ENCODE measurements around the gene NFE2L1.
"Not testable (repeated sequence)": the region's sequence is repeated elsewhere in the genome, so short reads cannot be mapped to it uniquely, and the experiment has no call there.

The NFE2L1 gene

DNA sequence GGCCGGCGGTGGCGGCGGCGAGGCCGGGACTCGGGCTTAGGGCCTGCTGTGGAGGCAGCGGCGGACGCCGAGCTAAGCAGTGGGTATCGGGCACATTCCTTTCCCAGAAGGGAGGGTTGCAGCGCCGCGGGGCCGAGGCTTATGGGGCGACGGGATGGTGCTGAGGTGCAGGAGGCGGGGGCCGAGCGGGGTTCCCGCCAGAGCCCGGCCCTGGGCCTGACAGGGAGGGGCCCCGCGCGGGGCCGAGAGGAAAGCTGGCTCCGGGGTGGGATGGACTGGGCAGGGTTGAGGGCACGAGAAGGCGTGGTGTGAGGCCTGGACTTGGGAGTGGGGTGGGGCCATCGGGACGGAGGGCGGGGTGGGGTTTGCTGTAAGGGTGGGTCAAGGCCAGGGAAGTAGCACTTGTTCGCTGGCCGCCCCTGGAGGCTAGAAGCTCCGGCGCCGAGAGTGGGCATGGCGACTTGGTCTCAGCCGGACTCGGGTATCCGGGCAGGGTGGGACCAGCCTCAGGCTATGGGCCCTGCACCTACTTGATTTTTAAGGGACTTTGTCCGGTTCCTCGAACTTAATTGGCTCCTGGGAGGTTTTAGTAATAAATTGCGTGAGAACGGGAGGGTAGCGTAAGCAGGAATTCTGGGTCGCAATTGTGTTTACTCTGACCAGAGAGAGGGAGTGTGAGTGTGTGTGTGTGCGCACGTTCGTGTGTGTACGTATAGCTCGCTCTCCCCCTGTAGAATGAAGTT, 396 bp downstream of the NFE2L1 start:
- DNase-seq = peak; percentile 80

DNA sequence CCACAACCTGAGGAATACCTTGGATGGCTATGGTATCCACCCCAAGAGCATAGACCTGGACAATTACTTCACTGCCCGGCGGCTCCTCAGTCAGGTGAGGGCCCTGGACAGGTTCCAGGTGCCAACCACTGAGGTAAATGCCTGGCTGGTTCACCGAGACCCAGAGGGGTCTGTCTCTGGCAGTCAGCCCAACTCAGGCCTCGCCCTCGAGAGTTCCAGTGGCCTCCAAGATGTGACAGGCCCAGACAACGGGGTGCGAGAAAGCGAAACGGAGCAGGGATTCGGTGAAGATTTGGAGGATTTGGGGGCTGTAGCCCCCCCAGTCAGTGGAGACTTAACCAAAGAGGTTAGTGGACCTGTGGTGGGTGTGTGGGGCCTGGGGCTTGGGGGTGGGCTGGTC, 3.1 kb downstream of the NFE2L1 start:
- DNase-seq = no peak

DNA sequence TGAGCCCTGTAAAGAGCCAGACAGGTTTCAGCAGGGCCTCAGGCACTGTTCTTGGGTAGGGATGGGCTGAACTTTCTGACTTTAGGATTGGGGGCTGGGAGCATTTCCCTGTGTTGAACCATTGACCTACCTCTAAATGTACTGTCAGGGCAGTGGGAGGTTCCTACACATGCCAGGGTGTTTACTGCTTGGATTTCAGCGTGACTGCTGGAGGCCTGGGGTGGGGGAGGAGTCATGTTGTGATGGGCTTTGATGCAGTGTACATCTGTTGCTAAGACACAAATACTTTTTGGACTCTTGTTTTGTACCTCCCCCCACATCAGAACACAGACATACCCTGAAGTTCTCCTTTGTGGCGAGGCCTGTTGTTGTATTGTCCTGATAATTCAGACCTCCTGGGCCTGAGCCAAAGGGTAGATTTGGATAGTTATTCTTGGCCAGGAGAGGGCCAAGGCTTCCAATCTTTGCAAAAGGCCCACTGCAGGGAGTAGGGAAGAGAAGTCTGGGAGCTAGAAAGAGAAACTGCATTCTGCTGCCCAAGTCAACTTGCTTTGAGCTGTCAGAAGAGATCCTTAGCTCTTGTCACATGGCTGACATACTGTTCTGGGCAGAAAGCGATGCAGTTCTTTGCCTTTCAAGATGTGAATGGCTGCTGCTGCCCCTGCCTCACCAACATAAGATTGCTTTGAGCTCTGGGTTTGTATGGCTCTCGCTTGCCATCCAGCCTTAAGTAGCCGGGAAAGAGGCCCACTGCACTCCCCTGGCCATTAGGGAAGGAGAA, 3.7 kb downstream of the NFE2L1 start:
- DNase-seq = no peak

DNA sequence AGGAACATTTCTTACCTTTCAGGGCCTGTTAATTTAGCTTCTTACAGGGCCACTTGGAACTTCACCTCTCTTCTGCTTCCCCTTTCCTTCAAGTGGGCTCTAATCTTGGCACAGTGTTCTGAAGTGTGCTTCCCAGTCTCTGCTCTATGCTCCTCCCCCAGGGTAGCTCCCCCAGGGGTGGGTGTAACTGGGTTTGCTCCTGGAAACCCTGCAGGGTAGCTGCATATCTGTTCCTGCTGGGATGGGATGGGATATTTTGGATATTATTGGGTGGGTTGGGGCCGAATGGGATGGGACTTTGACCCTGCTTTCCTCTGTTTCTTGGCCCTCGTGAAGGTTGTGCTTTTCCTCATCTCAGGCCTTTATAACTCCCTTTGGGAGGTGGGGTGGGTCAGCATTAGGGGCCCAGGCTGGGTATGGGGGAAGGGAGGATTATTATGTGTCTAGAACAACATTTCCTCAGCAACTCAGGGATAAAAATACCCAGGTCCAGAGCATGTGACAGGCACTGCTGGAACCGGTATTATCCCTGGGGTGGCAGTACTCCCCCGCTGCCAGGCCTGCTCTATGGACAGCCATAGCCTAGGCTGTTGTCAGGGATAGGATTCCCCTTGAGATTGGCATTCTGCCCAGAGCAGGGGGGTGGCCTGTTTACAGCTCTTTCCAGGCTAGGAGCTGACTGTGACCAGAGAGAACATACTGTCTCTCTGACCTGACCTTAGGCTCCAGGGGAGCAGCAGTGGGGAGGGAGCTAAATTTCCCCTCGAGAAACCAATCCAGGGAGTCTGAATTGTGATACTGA, 5.0 kb downstream of the NFE2L1 start:
- no peak for DNase-seq

DNA sequence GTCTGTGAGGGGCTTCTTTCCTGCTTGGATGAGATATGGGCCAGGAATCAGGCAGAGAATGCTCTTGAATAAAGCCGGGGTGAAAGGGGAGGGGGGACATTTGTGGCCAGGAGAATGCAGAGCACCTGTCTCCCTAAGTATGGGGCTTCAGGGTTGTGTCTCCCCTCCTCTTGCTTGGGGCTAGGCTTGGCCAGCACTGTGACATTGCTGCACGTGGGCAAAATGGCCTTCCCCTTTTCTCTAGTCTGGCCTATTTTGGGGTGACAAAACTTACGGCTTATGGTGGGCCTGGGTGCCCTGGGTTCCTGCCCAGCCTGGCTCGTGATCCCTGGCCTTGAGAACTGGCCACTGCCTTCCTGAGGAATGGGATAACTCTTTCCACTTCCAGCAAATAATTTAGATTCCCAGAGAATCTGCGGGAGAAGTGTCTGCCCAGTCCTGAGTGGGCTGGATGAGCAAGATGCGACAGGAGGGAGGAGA, 5.6 kb downstream of the NFE2L1 start:
- no peak for DNase-seq

DNA sequence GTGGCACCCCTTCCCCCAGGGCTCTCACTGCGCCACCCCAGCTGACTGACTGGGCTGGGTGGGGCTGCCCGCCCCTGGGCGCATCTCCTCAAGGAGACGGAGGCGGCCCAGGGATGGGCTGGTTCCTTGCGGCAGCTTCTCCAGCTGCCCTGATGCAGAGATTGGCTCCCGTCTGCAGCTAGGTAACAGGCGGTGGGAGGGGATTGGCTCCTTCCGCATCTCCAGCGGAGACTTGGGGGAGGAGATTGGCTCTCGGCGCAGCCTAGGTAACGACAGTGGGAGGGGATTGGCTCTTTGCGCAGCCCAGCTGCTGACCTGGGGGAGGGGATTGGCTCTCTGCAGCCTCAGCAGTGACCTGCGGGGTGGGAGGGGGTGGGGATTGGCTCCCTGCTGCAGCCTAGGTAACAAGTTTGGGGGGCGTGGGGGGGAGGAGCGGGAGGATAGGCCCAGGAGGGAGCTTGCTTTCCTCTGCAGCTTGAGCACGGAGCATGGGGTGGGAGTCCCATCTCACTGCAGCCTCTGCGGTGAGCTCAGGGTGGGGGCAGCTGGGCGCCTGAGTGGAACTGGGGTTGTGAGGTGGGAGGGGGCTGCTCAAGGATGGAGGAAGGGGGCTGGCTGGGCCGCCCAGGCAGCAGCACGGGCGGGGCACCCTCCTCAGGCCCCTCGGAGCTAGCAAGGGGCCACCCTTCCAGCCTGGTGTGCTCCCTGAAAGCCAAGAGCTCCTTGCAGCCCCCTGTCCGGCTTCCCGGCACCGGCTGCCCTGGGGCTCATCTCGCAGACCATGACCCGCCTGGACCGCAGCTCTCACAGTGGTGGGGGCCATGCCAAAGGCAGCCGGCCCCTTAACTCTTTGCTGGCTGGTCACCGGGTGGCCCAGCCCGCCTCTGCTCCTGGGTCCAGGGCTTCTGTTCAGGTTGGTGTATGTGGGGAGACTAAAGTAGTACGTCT, 6.4 kb downstream of the NFE2L1 start:
- DNase-seq = no peak

DNA sequence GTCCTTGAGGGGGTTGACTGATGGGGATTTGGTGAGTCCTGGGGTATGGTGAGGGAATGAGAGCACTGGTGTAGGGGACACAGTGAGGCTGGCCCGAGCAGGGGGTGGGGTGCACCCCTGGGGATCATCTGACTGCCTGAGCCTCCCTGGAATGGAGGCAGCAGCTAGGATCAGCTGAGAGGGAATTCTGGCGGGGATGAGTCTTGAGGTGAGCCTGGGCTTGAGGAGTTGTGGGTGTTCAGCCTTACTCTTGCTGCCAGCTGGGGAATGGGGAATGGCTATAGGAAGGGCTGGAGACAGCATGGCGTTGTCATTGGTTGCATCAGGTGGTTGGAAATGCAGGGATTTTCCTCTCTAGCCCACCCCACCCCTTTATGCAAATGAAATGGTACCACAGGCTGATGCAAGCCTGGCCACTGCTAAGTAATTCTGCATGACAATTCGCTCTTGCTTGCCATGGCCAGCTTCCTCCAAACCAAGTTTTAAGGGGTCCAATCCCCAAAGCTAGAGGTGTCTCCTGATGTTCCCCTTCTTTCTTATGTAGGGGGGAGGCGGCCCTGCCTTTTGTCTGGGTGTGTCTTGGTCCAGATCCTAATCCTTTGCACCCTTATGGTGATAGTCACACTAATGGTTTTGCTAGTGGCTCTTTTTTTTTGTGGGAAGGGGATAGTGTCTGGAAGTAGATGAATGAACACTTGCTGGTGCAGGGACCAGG, 7.5 kb downstream of the NFE2L1 start:
- peak; percentile 76 for DNase-seq

DNA sequence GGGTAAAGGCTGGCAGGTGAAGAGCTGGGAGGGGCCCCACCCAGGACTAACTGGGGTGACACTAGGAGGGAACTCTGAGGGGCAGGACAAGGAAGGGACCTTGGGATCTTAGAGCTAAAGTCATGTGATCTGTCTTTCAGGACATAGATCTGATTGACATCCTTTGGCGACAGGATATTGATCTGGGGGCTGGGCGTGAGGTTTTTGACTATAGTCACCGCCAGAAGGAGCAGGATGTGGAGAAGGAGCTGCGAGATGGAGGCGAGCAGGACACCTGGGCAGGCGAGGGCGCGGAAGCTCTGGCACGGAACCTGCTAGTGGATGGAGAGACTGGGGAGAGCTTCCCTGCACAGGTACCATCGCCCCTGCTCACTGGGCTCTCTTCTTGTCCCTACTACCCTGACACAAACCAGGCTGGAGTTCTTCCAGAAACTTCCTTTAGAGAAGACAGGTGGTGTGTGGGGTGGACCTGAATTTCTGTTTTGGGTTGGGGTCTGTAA, 8.1 kb downstream of the NFE2L1 start:
- peak; percentile 15 for DNase-seq

DNA sequence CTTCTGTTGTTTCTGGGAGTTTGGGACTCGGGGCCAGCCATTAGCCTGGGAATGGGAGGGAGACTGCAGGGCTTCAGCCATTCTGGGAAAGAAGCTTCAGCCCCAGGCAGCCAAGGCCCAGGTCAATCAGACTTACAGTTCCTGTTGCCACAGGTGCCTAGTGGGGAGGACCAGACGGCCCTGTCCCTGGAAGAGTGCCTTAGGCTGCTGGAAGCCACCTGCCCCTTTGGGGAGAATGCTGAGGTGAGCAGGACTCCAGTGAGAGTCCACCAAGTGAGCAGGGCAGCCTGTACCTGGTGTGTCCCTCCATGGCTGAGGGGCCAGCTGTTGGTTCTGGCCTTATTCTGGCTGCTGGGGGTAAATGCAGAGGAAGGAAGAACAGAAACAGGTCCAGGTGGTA, 8.7 kb downstream of the NFE2L1 start:
- DNase-seq = no peak

DNA sequence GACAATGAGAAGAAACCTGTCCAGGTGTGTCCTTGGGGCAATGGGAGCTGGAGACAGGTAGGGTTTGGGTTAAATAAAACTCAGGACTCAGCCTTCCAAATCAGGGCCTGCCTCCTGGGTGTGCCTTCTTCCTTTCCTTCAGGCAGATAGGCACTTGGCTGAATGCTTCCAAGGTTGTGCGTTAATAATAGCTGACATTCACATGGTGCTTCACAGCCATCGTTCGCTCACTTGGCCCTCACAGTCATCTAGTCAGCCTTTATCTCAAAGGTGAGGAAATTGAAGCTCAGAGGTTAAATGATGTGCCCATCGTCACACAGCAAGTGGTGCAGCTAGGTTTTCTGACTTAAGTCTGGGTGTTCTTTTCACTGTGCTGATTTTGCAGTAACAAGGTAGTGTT, 9.5 kb downstream of the NFE2L1 start:
- DNase-seq = no peak

DNA sequence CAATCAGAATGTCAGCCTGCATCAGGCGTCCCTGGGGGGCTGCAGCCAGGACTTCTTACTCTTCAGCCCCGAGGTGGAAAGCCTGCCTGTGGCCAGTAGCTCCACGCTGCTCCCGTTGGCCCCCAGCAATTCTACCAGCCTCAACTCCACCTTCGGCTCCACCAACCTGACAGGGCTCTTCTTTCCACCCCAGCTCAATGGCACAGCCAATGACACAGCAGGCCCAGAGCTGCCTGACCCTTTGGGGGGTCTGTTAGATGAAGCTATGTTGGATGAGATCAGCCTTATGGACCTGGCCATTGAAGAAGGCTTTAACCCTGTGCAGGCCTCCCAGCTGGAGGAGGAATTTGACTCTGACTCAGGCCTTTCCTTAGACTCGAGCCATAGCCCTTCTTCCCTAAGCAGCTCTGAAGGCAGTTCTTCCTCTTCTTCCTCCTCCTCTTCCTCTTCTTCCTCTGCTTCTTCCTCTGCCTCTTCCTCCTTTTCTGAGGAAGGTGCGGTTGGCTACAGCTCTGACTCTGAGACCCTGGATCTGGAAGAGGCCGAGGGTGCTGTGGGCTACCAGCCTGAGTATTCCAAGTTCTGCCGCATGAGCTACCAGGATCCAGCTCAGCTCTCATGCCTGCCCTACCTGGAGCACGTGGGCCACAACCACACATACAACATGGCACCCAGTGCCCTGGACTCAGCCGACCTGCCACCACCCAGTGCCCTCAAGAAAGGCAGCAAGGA, 10.4 kb downstream of the NFE2L1 start:
- DNase-seq = no peak

DNA sequence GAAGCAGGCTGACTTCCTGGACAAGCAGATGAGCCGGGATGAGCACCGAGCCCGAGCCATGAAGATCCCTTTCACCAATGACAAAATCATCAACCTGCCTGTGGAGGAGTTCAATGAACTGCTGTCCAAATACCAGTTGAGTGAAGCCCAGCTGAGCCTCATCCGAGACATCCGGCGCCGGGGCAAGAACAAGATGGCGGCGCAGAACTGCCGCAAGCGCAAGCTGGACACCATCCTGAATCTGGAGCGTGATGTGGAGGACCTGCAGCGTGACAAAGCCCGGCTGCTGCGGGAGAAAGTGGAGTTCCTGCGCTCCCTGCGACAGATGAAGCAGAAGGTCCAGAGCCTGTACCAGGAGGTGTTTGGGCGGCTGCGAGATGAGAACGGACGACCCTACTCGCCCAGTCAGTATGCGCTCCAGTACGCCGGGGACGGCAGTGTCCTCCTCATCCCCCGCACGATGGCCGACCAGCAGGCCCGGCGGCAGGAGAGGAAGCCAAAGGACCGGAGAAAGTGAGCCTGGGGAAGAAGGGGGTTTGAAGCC, 11.0 kb downstream of the NFE2L1 start:
- no peak for DNase-seq

DNA sequence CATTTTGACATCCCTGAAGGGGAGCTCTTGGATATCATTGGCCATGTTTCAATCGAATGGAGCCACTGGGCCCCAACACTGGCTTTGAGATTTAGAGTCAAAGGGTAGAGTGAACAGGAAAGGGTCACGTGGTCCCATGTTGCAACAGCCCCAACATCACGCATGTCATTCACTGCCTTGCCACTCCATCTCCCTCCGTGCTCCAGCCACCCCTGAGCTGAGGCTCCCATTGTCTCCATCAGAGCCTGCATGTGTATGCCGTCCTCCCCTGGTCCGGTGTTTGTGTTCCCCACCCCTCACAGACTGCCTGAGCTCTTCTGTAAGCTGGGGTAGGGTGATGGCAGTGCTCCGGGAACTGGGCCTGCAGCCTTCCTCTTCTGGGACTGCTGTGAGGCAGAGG, 12.1 kb downstream of the NFE2L1 start:
- DNase-seq = no peak

DNA sequence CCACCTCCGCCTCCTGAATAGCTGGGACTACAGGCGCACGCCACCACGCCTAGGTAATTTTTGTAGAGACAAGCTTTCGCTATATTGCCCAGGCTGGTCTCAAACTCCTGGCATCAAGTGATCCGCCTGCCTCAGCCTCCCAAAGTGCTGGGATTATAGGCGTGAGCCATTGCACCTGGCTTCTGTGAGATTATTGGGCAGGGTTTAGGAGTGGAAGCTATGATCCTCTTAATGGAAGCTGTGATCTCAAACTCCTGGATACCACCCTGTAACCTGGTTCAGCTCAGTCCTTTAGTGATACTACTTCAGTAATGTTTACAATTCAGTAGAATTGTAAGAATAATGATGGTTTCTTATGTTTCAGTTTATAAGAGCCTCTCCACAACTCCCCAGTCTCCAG, 14.1 kb downstream of the NFE2L1 start:
- DNase-seq = no peak

DNA sequence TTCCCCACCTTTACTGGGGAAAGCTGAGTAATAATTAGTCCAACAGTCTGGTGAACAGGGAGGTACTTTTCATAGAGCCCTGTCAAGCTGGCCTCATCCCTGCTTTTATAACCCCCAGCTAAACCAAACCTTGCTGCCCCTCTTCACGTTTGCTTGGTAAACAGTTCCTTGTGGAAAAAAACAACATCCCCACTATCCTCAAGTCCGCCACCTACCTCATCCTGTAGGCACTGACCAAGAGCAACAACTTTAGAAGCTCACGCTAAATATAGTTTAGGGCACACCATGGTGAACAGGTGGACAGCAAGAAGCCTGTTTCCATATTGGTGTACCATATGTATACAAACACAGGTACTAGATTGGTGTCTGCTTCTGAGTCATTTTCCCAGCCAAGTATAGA, 16.5 kb downstream of the NFE2L1 start:
- no peak for DNase-seq

DNA sequence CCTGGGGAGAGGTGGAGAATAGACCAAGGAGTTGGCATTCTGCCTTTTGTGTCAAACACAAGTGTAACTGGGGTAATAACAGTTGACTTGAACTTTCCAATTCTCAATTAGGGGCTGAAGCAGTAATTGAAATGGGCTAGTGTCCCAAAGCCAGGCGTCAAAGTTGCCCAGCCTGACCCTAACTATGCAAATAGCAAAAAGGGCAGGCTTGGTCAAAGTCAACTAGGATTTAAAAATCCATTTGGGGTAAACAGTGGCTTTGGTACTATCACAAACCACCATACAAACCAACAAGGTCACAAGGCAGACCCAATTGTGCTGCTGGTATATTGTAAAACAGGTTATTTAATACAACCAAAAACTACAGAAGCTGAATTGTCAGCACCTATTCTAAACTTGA, 18.0 kb downstream of the NFE2L1 start:
- no peak for DNase-seq

DNA sequence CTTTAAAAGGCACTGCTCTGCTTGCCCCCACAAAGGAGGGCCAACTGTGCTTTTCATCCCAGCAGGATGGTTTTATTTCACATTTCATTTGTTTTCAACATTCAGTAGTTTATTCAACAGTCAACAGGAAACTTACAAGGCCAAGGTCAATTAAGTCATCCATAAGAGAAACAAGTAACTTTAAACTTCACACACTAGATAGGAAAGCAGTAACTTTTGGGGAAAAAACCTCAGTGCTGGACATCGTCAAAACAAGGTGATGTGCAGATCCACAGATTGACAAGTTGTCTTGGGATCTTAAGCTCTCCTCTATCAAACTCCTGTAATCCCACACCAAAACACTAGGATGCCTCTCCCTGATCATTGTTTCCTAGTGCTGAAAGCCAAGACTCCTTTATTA, 18.5 kb downstream of the NFE2L1 start:
- DNase-seq = no peak

DNA sequence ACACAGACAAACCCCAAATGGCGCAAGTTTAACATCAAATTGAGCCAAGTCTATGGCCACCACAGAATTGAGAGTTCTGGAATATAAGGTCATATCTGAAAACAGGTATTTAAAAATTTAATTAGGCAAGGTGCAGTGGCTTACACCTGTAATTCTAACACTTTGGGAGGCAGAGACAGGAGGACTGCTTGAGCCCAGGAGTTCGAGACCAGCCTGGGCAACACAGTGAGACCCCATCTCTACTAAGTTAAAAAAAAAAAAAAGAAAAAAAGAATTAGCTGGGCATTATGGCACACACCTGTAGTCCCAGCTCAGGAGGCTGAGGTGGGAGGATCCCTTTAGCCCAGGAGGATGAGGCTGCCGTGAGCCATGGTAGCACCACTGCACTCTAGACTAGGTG, 19.1 kb downstream of the NFE2L1 start:
- no peak for DNase-seq

DNA sequence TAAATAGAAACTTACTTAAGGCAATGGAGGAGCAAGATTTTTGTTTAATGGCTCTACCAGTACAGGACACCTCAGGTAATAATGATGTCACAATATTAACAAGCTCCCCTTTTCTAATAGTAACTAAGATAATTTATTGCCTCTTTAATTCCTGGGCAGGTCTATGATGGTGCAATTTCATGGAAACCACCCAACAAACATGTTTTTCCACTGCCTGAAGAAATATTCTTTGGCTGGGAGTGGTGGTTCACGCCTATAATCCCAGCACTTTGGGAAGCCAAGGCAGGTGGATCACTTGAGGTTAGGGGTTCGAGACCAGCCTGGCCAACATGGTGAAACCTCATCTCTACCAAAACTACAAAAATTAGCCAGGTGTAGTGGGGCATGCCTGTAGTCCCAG, 19.6 kb downstream of the NFE2L1 start:
- DNase-seq = not testable (repeated sequence)

DNA sequence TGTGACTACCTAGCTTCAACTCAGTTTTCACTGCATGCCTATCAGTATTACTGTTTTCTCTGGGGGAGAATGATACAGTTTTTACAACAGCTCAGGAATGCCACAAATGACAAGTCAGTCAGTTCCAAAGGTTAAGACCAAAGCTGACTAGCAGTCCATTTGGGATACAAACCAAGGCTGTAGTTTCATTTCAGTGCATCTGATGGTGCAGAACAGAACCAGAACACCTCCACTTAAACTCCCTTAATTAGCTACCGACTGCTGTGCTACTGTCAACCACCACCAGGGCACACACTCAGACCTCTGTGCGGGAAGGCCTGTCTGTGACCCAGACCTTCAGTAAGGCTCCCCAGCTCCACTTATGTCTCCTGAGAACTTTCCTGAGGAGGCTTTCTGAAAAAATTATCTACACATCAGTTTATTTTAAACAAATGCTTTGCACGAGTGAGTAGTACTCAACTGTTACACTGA, 20.4 kb downstream of the NFE2L1 start:
- no peak for DNase-seq
